Measurements from ENCODE around the gene PAX9. TPM values are rescaled to one million over a fixed set of nuclear protein-coding genes. Genes with fewer than 3 reads are reported as not detected.

PAX9 gene
- total RNA-seq, 4 donors from 2014 or later: not detected

- Histone ChIP-seq H3K4me3 (no peak overlapping the region), H3K9me3 (no peaks in the 10 kb centered on the region)
- in situ Hi-C loops (cut with MboI; ENCODE audit: low sequenced_read_pairs in 4 of 4): no loop called here
Measured at GRCh38 chr14:36716614-36717184, 55.0 kb downstream of the PAX9 start.

GRCh38 chr14:36717363-36717762 lies 55.7 kb downstream of the PAX9 start:
- in situ Hi-C loops (cut with MboI; ENCODE audit: low sequenced_read_pairs in 4 of 4) (no loop called here), intact Hi-C loops (cut with DNase I; ENCODE audit: low total_unique reads) (no loop called here)
- H3K4me3 ChIP-seq: no peak overlapping the region
- DNase-seq (no peak), ATAC-seq (no peak)
- H3K9me3 ChIP-seq: no peaks in the 10 kb centered on the region
- no peak overlapping the region for H3K27ac ChIP-seq
- H3K36me3 ChIP-seq: no peaks in the 10 kb centered on the region
- H3K27me3 ChIP-seq: no peaks in the 10 kb centered on the region
- H3K4me1 ChIP-seq: no peaks in the 10 kb centered on the region
- TF ChIP-seq, protein P1, sequence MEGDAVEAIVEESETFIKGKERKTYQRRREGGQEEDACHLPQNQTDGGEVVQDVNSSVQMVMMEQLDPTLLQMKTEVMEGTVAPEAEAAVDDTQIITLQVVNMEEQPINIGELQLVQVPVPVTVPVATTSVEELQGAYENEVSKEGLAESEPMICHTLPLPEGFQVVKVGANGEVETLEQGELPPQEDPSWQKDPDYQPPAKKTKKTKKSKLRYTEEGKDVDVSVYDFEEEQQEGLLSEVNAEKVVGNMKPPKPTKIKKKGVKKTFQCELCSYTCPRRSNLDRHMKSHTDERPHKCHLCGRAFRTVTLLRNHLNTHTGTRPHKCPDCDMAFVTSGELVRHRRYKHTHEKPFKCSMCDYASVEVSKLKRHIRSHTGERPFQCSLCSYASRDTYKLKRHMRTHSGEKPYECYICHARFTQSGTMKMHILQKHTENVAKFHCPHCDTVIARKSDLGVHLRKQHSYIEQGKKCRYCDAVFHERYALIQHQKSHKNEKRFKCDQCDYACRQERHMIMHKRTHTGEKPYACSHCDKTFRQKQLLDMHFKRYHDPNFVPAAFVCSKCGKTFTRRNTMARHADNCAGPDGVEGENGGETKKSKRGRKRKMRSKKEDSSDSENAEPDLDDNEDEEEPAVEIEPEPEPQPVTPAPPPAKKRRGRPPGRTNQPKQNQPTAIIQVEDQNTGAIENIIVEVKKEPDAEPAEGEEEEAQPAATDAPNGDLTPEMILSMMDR (IDR thresholded peaks at IDR 0.05 in 4 of 5, conservative IDR thresholded peaks at IDR 0.05 in 1 of 5): no peak
- no peak for TF ChIP-seq POLR2A (IDR thresholded peaks at IDR 0.05)

More at GRCh38 chr14:36716614-36717184, 55.0 kb downstream of the PAX9 start:
- DNase-seq: no peak
- Histone ChIP-seq H3K4me1 (no peaks in the 10 kb centered on the region), H3K36me3 (no peaks in the 10 kb centered on the region), H3K27ac (no peak overlapping the region), H3K27me3 (no peaks in the 10 kb centered on the region)
- intact Hi-C loops (cut with DNase I; ENCODE audit: low total_unique reads): no loop called here
- ATAC-seq: no peak
- TF ChIP-seq, protein P1 (IDR thresholded peaks at IDR 0.05 in 4 of 5, conservative IDR thresholded peaks at IDR 0.05 in 1 of 5): no peak
- no peak for TF ChIP-seq POLR2A (IDR thresholded peaks at IDR 0.05)

DNA sequence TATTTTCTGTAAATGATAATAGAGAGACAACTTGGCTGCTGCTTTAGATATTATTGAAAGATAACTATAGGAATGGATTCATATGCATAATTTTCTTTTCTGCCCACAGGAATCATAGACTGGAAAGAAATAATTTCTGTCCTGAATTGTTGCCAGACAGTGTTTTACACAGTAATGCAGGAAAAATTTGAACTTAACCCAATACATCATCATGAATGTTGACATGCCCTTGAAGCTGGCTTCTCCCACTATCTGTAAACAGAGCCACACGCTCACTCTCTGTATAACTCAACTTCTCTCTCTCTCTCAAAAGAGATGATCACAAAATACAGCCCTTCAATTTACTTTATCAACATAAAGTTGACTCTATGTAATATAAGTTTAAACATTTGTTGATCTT lies 56.6 kb downstream of the PAX9 start:
- Histone ChIP-seq H3K27me3 (no peaks in the 10 kb centered on the region), H3K4me3 (no peak overlapping the region), H3K27ac (no peak overlapping the region), H3K9me3 (no peaks in the 10 kb centered on the region), H3K36me3 (no peaks in the 10 kb centered on the region), H3K4me1 (no peaks in the 10 kb centered on the region)
- TF ChIP-seq, protein P1 (IDR thresholded peaks at IDR 0.05 in 4 of 5, conservative IDR thresholded peaks at IDR 0.05 in 1 of 5): no peak
- no peak for TF ChIP-seq POLR2A (IDR thresholded peaks at IDR 0.05)
- in situ Hi-C loops (cut with MboI; ENCODE audit: low sequenced_read_pairs in 4 of 4): no loop called here
- no peak for DNase-seq
- intact Hi-C loops (cut with DNase I; ENCODE audit: low total_unique reads): no loop called here
- no peak for ATAC-seq

- Histone ChIP-seq H3K9me3 (no peaks in the 10 kb centered on the region), H3K4me1 (no peaks in the 10 kb centered on the region), H3K27me3 (no peaks in the 10 kb centered on the region), H3K36me3 (no peaks in the 10 kb centered on the region), H3K27ac (no peak overlapping the region), H3K4me3 (no peak overlapping the region)
- TF ChIP-seq, protein P1 (IDR thresholded peaks at IDR 0.05 in 4 of 5, conservative IDR thresholded peaks at IDR 0.05 in 1 of 5): no peak
- no peak for TF ChIP-seq POLR2A (IDR thresholded peaks at IDR 0.05)
- intact Hi-C loops (cut with DNase I; ENCODE audit: low total_unique reads) (no loop called here), in situ Hi-C loops (cut with MboI; ENCODE audit: low sequenced_read_pairs in 4 of 4) (no loop called here)
- ATAC-seq: no peak
- no peak for DNase-seq
Measured at GRCh38 chr14:36719823-36720222, 58.2 kb downstream of the PAX9 start.

GRCh38 chr14:36720657-36721056 lies 59.0 kb downstream of the PAX9 start:
- no peak for ATAC-seq
- DNase-seq: no peak
- Histone ChIP-seq H3K9me3 (no peaks in the 10 kb centered on the region), H3K36me3 (no peaks in the 10 kb centered on the region), H3K27me3 (no peaks in the 10 kb centered on the region), H3K4me3 (no peak overlapping the region), H3K27ac (no peak overlapping the region), H3K4me1 (no peaks in the 10 kb centered on the region)
- intact Hi-C loops (cut with DNase I; ENCODE audit: low total_unique reads): no loop called here
- in situ Hi-C loops (cut with MboI; ENCODE audit: low sequenced_read_pairs in 4 of 4): no loop called here
- TF ChIP-seq POLR2A (IDR thresholded peaks at IDR 0.05): no peak
- TF ChIP-seq, protein P1 (IDR thresholded peaks at IDR 0.05 in 4 of 5, conservative IDR thresholded peaks at IDR 0.05 in 1 of 5): no peak

All from gastrocnemius medialis (tissue), 4 donors.